SU-DHL-6 (cell line): ENCODE data around the gene AJAP1.

Source experiments
- CTCF ChIP-seq: fragments of 200-600 bp; sonication (generic); IDR thresholded peaks from one replicate; pipeline ENCODE4 v1.5.1; 2017; ENCODE audit warnings: antibody characterized with exemption, mild to moderate bottlenecking, low read length, moderate library complexity; ENCODE audit not compliant: insufficient read depth, poor library complexity, severe bottlenecking
- EZH2phosphoT487 ChIP-seq: fragments of 200-600 bp; sonication (generic), shearing (Covaris generic); conservative IDR thresholded peaks from 2 replicates; pipeline ENCODE4 v1.6.1; 2018; ENCODE audit warnings: mild to moderate bottlenecking, antibody characterized with exemption, low read length, moderate library complexity, mixed read lengths

DNA sequence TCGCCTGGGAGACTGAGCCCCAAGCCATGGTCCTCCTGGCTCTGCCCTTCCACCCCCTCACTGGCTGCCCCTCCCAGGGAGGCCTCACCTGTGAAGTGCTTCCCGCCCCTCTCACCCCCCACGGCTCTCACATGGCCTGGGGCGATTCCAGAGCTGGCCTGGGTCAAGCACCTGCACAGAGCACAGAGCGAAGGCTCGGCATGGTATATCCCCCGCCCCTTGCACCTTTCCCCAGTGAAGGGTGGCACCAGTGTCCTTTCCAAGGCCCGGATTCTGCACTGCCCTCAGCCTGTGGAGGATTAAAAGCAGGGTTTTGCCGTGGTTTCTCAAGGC is 1.1 kb upstream of the AJAP1 start:
- TF ChIP-seq CTCF (no peak), EZH2phosphoT487 (no peak)
